HG03095 (cell line): ENCODE results near the gene PAX9.

Experiments used
- ATAC-seq: cut with Tn5 transposase; IDR thresholded peaks from one replicate; pipeline ENCODE4 v1.9.1; 2021; ENCODE audit warnings: moderate library complexity; ENCODE audit not compliant: unreplicated experiment

The PAX9 gene

DNA sequence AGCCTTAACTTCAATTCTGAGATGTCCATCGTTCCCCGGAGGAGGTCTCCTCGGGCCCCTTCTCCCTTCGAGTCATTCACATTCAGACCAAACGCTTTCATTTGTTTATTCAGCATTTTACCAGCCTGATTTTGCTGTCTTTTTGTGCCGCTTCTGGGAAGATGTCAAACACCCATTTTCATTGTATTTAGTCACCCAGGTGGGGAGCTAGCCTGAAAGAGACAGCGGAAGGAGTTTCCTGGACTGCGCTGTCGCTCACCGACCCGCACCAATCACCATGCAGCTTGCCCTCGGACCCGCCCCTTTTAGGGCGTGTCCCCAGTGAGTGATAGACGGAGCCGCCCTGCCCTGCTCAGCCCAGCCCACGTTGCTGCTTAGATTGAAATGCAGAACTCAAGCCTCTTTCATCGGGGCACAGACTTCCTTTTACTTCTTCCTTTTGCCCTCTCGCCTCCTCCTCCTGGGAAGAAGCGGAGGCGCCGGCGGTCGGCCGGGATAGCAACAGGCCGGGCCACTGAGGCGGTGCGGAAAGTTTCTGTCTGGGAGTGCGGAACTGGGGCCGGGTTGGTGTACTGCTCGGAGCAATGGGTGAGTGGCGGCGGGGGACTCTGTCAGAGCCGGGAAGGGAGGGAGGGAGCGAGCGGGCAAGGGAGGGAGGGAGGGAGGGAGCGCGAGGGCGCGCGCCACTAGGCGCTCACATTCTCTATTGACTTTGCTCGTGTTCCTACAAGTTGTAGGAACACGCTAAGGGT lies at the start of gene PAX9:
PAX9 (plus strand) TSS at position 355 of the 752 bp plus-strand sequence; CDS start at position 585, 230 bp downstream.
- peak; percentile 54 for ATAC-seq

DNA sequence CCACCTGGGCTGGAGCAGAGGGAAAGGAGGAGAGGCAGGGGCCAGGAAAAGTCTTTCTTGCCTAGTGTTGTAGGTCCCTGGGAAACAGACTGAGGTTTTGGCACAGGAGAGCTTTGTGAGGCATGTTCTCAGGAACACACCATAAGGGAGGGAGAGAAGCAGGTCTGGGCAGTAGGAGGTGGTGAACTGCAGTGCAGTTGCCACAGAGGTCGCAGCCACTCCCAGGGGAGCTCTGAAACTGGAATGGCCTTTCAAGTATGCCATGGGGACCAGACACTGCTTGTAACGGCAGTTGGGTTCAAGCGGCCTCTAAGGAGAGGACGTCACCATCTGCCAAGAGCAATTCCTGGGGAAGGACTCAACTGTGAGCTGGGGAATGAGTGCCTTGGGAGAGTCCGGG lies 43.8 kb upstream of the PAX9 start:
- no peak for ATAC-seq

DNA sequence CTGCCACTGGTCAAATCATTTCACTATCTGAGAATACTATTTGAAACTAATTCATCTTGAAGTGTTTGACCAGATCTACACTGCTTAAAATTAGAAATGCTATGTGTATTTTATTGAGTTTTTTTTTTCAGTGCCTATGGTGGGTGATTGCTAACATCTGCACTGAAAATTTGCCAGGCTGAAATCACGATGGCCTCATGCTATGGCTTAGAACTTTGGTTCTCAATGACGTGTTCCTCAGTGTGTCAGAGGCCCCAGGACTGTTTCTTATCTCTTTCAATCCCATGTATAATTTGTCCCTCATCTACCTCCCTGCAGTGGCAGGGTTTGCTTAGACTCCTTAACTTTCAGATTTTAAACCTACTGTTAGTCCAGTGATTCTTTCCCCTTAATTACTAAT lies 43.0 kb upstream of the PAX9 start:
- no peak for ATAC-seq

DNA sequence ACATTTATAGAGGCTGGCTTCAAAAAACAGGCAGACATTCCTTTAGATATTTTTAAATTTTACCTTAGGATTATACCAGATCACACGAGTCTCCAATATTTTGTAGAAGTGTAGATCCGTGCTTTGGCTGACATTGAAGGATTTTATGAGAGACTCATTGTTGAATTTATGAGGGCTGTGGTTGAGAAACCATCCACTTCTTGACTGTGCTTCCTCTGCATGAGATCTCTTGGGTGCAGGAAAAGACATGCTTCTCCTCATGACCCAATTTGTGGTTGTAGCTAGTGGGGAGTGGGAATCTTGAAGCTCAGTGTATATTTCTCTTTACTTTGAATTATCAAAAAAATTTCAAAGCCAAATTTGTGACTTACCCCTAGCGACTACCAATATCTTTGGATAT lies 42.5 kb upstream of the PAX9 start:
- no peak for ATAC-seq

DNA sequence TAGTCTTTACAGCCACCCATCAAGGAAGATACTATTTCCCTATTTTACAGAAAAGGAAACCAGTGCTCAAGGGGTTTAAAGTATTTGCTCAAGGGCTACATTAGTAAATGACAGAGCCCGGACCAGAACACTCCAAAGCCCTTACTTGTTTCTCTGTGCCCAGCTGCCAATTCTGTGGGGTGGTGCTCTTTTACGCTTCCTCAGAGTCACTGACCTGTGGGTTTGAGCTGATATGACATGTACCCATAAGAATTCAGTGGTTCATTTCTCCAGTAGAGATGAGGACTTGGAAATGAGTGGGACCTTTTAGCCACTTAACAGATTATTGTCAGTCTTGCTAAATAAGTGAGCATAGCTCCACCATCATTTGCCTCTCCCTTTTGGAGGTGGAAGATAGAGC lies 41.8 kb upstream of the PAX9 start:
- no peak for ATAC-seq

DNA sequence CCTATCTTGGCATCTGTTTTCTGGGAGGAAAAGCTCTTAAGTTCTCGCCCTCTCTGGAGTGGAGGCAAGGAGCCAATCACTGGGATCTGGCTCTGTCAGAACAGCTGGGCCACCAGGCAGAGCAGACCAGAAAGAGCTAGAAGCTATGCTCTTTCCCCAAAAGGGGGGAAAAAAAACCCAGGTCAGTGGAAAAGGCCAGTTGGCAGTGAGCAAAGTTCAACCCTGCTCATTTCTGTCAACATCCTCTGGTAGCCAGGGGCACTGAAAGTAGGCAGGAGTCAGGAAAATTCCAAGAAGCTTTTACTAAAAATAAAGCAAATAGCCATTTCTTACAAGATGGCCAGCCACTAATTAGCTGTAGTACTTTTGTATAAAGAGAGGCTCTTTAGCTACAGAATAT lies 36.6 kb upstream of the PAX9 start:
- ATAC-seq: no peak

DNA sequence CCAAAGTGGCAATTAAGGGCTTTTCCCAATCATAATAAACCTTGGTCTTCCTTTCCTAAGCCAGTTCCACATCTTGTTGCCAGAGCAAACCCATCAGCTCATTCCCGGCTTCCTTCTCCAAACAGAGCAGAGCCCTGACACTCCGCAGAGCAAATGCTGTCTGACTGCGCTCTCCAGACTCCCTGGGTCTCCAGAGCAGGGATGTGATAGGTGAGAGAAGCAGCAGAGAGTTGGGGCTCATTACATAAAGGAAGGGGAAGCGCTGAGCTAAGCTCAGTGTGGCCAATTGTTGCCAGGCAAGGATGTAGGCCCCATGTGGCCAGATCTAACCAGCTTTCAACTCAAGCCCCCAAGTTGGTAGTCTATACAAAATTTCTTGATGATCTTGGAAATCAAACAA lies 36.2 kb upstream of the PAX9 start:
- no peak for ATAC-seq

DNA sequence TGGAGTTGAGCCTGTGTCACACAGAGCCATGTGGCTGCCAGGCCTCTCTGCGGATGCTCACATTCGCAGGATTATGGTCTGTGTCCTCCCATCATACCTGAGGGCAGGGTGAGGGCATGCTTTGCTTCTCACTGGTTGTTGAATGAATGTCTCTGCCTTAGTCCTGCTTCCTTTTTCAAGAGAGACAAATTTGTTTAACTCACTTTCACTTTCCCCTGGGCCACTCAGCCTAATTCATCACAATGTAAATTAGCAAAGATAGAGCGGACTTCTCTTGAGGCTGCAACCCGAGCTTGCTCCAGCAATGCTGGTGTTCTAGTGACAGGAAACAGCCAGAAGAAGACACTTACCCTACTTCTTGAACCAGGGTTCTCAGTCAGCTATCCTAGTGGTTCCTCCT lies 35.5 kb upstream of the PAX9 start:
- ATAC-seq: peak; percentile 52

DNA sequence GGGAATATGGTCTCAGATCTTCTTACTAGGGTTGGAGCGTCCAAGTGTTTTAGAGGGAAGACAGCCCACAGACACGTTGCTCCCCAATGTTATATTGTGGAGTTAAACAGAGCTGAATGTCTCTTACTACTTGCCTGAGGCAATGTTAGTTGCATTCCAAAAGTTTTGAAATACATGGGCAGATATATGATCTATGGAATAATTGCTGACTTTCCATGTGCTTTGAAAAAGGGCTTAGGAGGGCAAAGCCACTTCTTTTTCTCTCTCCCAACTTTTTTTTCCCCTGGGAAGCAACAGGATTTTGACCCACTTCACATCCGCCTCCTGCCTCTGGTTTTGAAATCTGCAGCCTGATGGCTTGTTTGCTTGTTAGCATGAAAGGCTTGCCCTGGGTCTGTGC lies 33.7 kb upstream of the PAX9 start:
- no peak for ATAC-seq

DNA sequence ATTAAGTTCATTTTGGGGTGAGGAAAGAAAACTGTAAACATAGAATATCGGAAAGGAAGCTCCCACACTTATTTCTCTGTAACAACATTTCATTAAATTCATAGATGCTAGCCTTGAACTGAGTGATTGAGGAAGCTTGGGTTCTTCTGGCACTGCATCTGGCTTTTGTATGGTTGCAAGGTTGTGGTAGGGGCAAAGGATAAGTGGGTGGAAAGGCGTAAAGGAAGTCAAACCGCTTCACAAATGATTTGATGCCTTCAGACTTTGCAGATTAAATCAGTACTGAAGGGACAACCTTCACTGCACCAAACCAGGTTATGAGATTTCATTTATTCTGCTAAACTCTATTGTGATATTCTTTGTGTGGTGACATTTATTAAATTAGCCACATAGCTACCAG lies 28.1 kb upstream of the PAX9 start:
- ATAC-seq: no peak

DNA sequence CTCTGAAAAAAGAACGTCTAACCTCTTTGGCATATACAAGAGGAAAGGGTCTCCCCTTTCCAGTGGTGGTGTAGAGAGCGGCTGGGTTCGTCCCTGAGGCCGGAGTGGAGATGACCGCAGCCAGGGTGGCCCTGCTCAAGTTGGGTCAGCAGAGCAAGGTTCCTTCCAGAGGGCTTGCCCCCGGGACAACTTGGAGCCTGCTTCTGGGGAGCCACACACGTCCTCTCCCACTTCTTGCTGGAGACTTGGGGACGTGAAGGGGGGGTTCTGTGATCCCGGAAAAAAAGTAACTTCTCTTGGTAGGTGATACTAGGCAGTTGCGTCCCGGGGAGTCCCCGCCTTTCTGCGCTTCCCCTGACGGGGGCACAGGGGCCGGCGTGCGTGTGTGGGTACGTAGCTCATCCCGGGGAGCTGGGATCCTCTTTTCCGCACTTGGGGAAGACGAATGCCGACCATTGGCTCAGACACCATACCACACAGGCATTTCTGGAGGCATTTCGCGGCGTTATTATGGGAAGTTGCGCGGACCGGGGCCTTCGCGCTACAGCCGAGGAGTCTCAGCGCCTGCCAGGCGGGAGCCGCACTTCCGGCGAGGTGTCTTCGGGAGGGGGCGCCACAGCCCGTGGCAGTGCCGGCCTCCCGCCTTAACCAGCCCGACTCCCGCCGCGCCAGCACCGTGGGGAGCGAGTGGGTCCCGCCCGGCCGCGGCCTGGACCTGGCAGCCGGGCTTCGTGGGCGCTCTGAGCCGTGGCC lies 14.8 kb upstream of the PAX9 start:
- ATAC-seq: no peak

DNA sequence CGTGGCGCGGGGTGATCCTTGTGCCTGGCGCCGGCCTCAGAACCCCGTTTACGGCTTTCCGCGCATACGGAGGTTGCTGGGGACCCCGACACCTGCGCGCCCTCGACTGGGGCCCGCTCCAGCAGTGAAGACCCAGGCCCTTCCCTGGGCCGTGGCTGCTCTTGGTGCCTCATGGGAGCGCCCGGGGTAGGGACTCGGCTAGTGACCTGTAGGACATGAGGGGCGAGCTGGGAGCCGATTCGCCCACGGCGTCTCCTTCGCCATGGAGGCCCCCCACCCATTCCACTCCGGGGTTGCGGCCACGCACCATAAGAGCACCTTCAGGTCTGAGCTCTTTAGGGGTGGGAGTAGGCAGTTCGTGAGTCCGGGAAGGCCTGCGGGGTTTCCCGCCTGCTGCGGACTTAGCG lies 14.2 kb upstream of the PAX9 start:
- no peak for ATAC-seq

DNA sequence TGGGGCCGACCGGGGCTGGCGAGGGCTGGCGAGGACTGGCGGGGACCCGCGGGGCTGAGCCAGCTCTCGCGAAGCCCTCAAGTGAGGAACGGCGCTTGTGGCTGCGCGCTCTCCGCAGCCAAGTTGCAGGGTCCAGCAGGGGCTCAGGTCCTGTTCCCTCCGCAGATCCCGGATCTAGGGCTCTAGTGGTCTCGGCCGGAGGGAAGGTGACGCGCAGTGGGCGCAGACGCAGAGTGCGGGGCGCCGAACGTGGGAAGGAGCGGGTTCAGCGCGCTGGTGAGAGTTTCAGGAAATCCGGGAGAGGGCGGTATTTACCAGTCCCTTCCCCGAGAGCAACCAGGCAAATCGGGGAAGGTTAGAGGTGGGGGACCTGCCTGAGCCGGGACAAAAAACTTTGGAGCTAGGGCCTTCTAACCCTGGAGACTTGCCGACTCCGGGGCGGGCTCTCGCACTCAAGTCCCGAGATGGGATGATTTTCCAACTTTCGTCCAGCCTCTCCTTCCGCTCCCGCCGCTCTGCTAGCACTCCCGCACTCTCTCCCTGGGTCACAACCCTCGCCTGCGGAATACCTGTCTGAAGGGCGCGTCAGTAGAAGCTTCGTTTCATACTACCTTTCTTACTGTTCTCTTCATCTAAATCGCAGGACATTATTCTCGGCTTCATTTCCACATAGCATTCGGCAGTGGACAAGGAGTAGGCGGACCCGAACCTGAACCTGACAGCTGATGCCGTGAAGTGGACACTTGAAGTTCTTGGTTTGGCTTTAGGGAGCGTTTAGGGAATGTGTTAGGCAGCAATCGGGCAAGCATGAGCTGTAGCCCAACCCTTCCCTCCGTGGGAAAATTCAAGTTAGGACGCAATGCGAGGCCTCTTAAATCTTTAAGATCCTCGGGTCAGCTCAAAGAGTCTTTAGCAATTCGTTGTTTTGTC lies 13.6 kb upstream of the PAX9 start:
- ATAC-seq: no peak

DNA sequence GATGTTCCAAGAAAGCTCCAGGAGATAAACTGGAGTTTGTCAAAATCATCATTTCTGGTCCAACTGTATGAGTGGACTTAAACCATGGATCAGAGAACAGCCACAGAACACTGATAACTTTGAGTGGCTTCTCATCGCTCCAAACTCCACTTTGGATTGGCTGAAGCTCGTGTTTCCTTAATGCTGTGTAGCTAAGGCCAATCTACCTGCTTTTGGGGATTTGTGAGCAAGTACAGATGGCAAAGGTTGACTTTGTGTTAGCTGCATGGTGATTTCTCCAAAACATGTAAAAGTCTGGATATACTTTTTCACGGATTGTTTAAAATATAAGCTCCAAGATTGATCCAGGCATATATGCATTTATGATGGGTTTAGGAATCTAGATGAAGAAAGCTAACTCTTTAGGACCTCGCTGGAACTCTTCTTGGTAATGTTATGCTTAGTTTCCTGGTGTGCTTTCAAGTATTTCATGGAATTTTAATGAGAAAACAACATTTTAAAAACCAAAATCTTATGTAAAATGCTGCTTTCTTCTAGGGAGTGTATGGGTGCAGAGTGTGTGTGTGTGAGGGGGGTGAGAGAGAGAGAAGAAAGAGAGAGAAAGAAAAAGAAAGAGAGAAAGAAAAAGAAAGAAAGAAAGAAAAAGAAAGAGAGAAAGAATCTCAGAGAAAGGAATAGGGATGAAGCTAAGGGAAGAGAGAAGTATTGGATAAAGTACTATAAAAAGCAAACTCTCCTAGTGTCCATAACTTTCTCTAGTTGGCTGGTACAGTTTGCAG lies 11.6 kb upstream of the PAX9 start:
- no peak for ATAC-seq

DNA sequence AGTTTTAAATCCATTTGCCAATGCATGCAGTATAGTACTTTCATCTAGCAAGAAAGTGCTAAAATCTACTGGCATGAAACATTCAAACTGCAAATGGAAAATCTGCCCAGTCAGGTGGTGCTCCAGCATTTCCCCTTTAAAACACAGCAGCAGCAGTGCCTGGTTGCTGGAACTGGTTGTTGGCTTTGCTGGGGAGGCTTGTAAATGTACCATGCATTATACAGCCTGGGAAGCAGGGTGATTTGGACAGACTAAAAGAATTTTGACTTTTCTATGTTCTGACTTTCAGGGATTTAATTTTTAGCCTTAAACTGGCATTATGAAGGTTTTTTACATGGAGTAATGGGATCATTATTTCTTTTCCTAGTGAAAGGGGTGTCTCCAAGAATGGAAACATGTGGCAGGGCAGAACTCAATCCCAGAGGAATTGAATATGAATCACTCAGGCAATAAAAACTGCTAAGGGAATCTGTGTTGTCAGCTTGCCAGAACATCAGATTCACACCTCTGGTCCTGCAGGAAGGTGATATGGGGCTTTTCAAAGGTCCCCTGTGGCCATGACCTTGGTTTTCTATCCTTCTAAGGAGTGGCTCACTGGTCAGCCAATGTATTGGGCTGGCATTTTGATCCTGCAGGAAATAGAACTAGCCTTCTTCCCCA lies 9.0 kb upstream of the PAX9 start:
- no peak for ATAC-seq

DNA sequence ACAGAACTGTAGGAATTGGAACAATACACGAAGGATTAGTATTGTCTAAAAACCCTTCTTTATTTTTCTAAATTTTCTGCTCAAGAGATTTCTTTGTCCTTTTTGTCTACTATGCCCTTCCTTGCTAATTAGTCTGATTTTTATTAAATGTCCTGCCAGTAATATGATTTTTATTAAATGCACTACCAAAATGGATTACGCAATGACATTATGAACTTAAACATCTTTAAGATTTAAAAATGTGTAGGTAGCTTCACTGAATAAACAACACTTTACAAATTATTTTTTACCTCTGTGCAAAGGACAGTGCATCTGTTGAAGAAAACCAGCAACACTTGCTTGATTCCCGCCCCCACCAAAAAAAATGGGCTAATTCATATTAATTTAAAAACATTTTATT lies 8.2 kb upstream of the PAX9 start:
- ATAC-seq: no peak

DNA sequence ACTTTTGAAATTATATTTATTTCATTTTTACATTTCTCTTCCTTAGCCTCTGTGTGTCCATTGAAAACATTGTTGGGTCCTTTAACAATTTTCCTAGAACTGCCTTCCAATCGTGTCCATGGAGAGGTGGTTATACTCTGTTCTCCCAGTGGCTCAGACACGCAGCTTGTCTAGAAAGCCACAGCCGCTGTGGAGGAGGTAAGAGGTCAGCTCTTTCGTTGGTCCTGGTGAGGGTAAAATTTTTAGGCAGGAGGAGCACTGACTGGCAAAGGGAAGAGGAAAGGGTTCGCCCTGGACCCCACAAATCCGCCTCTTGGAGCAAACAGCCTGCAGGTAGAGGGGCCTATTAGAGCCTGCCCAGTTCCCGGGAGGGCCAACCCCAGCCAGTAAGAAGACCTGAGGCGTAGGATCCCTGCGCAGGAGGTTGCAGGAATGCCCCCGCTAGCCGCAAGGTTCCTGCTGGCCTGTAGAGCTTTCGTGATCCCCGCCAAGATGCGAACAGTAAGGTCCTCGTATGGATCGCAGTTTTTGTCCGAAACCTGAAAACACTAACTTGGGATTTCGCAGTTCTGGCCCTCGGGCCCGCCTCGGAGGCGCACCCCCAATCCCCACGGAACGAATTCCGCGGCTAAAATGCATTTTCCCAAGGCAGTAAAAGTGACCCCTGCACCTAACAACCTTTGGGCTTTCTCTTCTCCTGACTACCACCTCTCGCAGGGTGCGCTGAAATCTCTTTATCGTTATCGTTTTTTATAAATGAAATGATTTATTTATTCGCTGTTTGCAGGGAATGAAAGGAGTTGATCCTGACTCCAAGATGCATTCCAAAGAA lies 7.5 kb upstream of the PAX9 start:
- ATAC-seq: no peak

DNA sequence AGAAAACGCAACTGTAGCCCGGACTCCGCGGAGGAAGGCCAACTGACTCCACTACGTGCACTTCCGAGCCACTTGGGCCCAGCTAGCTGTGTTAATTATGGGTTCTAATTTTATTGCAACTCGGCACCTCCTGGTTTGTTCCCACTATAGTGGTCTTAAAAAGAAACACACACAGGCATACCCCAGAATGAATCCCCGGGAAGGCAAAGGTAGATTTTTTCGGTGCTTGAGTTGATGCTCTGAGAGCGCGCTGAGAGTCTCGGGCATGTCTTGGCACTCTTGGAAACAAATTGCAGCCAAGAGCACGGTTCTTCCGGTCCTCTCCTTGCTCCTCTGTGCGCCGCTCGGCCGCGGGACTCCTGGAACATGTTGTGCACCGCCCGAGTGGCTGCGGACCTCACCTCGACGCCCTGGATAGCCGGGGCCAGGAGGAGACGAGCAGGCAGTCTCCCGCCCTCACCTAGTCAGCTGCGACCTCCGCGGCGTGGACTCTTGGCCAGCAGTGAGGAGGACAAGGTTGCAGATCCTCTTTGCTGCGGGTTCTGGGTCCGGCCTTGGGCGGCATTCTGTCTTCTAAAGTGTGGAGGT lies 6.8 kb upstream of the PAX9 start:
- no peak for ATAC-seq

DNA sequence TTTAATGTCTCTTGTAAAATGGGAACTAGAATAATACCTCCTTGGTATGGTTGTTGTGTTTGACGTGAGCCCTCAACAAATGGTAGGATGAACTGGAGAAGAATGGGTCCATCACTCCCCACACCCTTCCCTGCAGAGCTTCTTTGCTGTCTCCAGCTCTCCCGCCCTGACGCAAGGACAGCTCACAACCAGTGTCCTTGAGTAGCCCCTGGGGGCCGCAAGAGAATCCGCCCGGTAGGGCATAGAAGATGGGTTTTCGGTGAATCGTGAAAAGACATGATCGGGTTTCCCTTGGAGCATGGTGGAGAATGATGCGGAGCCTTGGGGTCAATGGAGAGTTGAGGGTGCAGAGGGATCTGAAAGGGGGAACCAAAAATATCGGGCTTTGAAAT lies 6.1 kb upstream of the PAX9 start:
- no peak for ATAC-seq
